Hepatocyte (in vitro differentiated cells): ENCODE measurements around the gene C9.

Experiments used
- CTCF ChIP-seq: fragments of 200-600 bp; sonication (generic); IDR thresholded peaks from 2 replicates; pipeline ENCODE4 v1.5.1; 2016; ENCODE audit warnings: antibody characterized with exemption, mild to moderate bottlenecking; ENCODE audit not compliant: poor library complexity
- EZH2 ChIP-seq: fragments of 200-600 bp; sonication (generic); IDR thresholded peaks from 2 replicates; pipeline ENCODE4 v1.6.1; 2016; ENCODE audit warnings: antibody characterized with exemption, mild to moderate bottlenecking, borderline replicate concordance
- EZH2phosphoT487 ChIP-seq: fragments of 200-600 bp; sonication (generic); IDR thresholded peaks from one replicate; pipeline ENCODE4 v1.6.1; 2018; ENCODE audit warnings: antibody characterized with exemption, mild to moderate bottlenecking, low read depth, moderate library complexity; ENCODE audit not compliant: unreplicated experiment, severe bottlenecking

- no peak for TF ChIP-seq CTCF
- no peak for TF ChIP-seq EZH2
- no peak for TF ChIP-seq EZH2phosphoT487
Observed at GRCh38 chr5:39373791-39374190, 9.5 kb upstream of the C9 start.
